PC-3 (cell line): ENCODE data around the gene TMX2. TPM values are rescaled to one million over a fixed set of nuclear protein-coding genes. Genes with fewer than 3 reads are reported as not detected.
"Not testable (repeated sequence)": the region's sequence is repeated elsewhere in the genome, so short reads cannot be mapped to it uniquely, and the experiment has no call there.

Experiments used
- ATAC-seq: fragments of 200-7000 bp; cut with Tn5 transposase; 2 replicates; pipeline ENCODE4 v1.9.1; 2020; ENCODE audit warnings: mild to moderate bottlenecking, moderate library complexity
- BruUV-seq: library from RNA; stranded (reverse); fragments of 400-500 nt; replicated peaks from 2 replicates; lab custom pipeline; 2021; lab: Mats Ljungman, UMichigan
- CTCF ChIA-PET: fragments of 300-600 bp; sonication (Branson Sonifier 250); formaldehyde crosslinking; loops from one replicate; lab custom pipeline; 2022; ENCODE audit warnings: antibody characterized with exemption; lab: Charles Lee
- POLR2A ChIA-PET: fragments of 300-600 bp; sonication (Branson Sonifier 250); formaldehyde crosslinking; loops from one replicate; lab custom pipeline; 2022; ENCODE audit warnings: antibody characterized with exemption; ENCODE audit not compliant: unreplicated experiment; lab: Charles Lee
- DNase-seq: peaks from one replicate; pipeline ENCODE4 v3.0.0-alpha.2; 2015
- H2AFZ ChIP-seq: fragments of 300-600 bp; sonication (generic); 2 replicates; pipeline ENCODE4 v1.6.0; 2016; ENCODE audit warnings: antibody characterized with exemption, low read length
- H3F3A ChIP-seq: fragments of 300-600 bp; sonication (generic); one replicate; pipeline ENCODE4 v1.6.0; 2017; ENCODE audit warnings: antibody characterized with exemption, low read length, control low read depth, mild to moderate bottlenecking; ENCODE audit not compliant: unreplicated experiment
- H3K27ac ChIP-seq: fragments of 300-600 bp; sonication (generic); 2 replicates; pipeline ENCODE4 v1.5.1; 2016; ENCODE audit warnings: mild to moderate bottlenecking, low read length
- H3K27me3 ChIP-seq: fragments of 300-600 bp; sonication (generic); 2 replicates; pipeline ENCODE4 v1.6.1; 2016; ENCODE audit warnings: low read length, mixed read lengths
- H3K36me3 ChIP-seq: fragments of 300-600 bp; sonication (generic); 2 replicates; pipeline ENCODE4 v1.6.1; 2016; ENCODE audit warnings: low read depth, mixed run types, low read length, mixed read lengths
- H3K4me1 ChIP-seq: fragments of 300-600 bp; sonication (generic); 2 replicates; pipeline ENCODE4 v1.5.1; 2016; ENCODE audit warnings: low read length; ENCODE audit not compliant: insufficient read depth
- H3K4me2 ChIP-seq: fragments of 300-600 bp; sonication (generic); 2 replicates; pipeline ENCODE4 v1.6.0; 2016; ENCODE audit warnings: low read length
- H3K4me3 ChIP-seq: fragments of 300-600 bp; sonication (generic); 2 replicates; pipeline ENCODE4 v1.5.1; 2016; ENCODE audit warnings: mild to moderate bottlenecking, low read length, mixed read lengths
- H3K79me2 ChIP-seq: fragments of 300-600 bp; sonication (generic); 2 replicates; pipeline ENCODE4 v1.6.1; 2017; ENCODE audit warnings: low read length, mixed read lengths
- H3K9ac ChIP-seq: fragments of 300-600 bp; sonication (generic); 2 replicates; pipeline ENCODE4 v1.6.0; 2016; ENCODE audit warnings: mild to moderate bottlenecking, low read length
- H3K9me2 ChIP-seq: fragments of 300-600 bp; sonication (generic); replicated peaks from 2 replicates; pipeline ENCODE4 v1.6.1; 2016; ENCODE audit warnings: mixed run types, low read length, mixed read lengths
- H3K9me3 ChIP-seq: fragments of 300-600 bp; sonication (generic); 2 replicates; pipeline ENCODE4 v1.6.1; 2016; ENCODE audit warnings: low read length, mixed read lengths
- H4K20me1 ChIP-seq: fragments of 300-600 bp; sonication (generic); 2 replicates; pipeline ENCODE4 v1.6.1; 2016; ENCODE audit warnings: low read length, mixed read lengths
- CTCF ChIP-seq: fragments of 300-600 bp; sonication (generic); conservative IDR thresholded peaks from 2 replicates; pipeline ENCODE4 v1.5.1; 2017; ENCODE audit warnings: antibody characterized with exemption, low read depth, mild to moderate bottlenecking, low read length
- EZH2 ChIP-seq: fragments of 300-600 bp; sonication (generic); IDR thresholded peaks from one replicate; pipeline ENCODE4 v1.6.1; 2017; ENCODE audit warnings: antibody characterized with exemption, mild to moderate bottlenecking, low read length; ENCODE audit not compliant: unreplicated experiment
- EZH2phosphoT487 ChIP-seq: fragments of 300-600 bp; sonication (generic); IDR thresholded peaks from 2 replicates; pipeline ENCODE4 v1.6.1; 2018; ENCODE audit warnings: mild to moderate bottlenecking, antibody characterized with exemption, low read length, borderline replicate concordance
- intact Hi-C: fragments of 100-400 bp; cut with micrococcal nuclease; formaldehyde crosslinking; loops from 2 replicates; pipeline ENCODE4 v1.9.0; 2023
- total RNA-seq: library from RNA; depleted of rRNA; stranded (reverse); fragments of >200 nt; gene quantifications from 2 replicates; pipeline ENCODE4 v1.2.3, GENCODE V29; 2014

The TMX2 gene
- total RNA-seq, 1 experiment from 2014 or later, result 241 TPM

- H3K4me3 ChIP-seq, result peak within 1 kb of the TSS; percentile 99
- DNase-seq (peak; percentile 98), ATAC-seq (peak; percentile 72)
- no peaks in the 10 kb centered on the region for H3K27me3 ChIP-seq
- H2AFZ ChIP-seq, result peak within 1 kb of the TSS; percentile 77
- H3K79me2 ChIP-seq, result peaks cover 68% of the 10 kb centered on the region
- H3K4me2 ChIP-seq, result peak within 1 kb of the TSS; percentile 98
- BruUV-seq, result TSS peak; percentile 63
- H3K27ac ChIP-seq, result peak within 1 kb of the TSS; percentile 75
- TF ChIP-seq EZH2 (no peak), EZH2phosphoT487 (no peak), CTCF (no peak)
- ChIA-PET POLR2A (interaction anchor here (0.7 to 1.0 kb wide), 5 partner anchors 13 to 683 kb away, joined by 3 to 38 read pairs (median 4); partner anchors contain the start of gene CTNND1), CTCF (interaction anchor here (0.5 to 1.0 kb wide), 3 partner anchors 41 to 89 kb away, joined by 4 to 5 read pairs (median 5); no protein-coding TSS in a partner anchor)
- no peaks in the 10 kb centered on the region for H3F3A ChIP-seq
- intact Hi-C loops, result loop anchor here (1.0 kb wide), 7 partner anchors 30 to 867 kb away; partner anchors contain the start of genes CLP1, SELENOH and TIMM10
- peak within 1 kb of the TSS; percentile 96 for H3K9ac ChIP-seq
- H3K36me3 ChIP-seq, result peaks cover 4% of the 10 kb centered on the region; the same call in 1 of the 2 replicates
- H3K9me3 ChIP-seq, result no peaks in the 10 kb centered on the region
- H3K9me2 ChIP-seq, result no peaks in the 10 kb centered on the region
- H3K4me1 ChIP-seq, result peaks cover 24% of the 10 kb centered on the region
- H4K20me1 ChIP-seq, result peaks cover 13% of the 10 kb centered on the region
Measured at GRCh38 chr11:57711414-57712255, 758 bp upstream of the TMX2 start, which contains the start of gene MED19. Gene MED19, minus strand, starts transcription at chr11:57712215. Its CDS starts 36 bp downstream, at chr11:57712179.

- H3K27me3 ChIP-seq, result no peaks in the 10 kb centered on the region
- H3K27ac ChIP-seq, result no peak overlapping the region
- no peak overlapping the region for H2AFZ ChIP-seq
- TF ChIP-seq EZH2phosphoT487, result no peak
- TF ChIP-seq CTCF, result no peak
- TF ChIP-seq EZH2, result no peak
- peak overlapping the region; percentile 99 for H3K4me3 ChIP-seq
- H3K4me1 ChIP-seq, result peaks cover 24% of the 10 kb centered on the region
- H3K9me3 ChIP-seq, result no peaks in the 10 kb centered on the region
- no peak for DNase-seq
- BruUV-seq, result no TSS peak
- peak overlapping the region; percentile 98 for H3K4me2 ChIP-seq
- no peaks in the 10 kb centered on the region for H3K9me2 ChIP-seq
- H3F3A ChIP-seq, result no peaks in the 10 kb centered on the region
- no peak for ATAC-seq
- peaks cover 63% of the 10 kb centered on the region for H3K79me2 ChIP-seq
- peaks cover 20% of the 10 kb centered on the region for H4K20me1 ChIP-seq
- ChIA-PET POLR2A (no interaction called here), CTCF (no interaction called here)
- H3K36me3 ChIP-seq, result peaks cover 7% of the 10 kb centered on the region; the same call in 1 of the 2 replicates
- peak overlapping the region; percentile 96; the same call in 1 of the 2 replicates for H3K9ac ChIP-seq
- intact Hi-C loops, result no loop called here
Measured at GRCh38 chr11:57713835-57714234, 1.4 kb downstream of the TMX2 start.

GRCh38 chr11:57716726-57717125 is 4.3 kb downstream of the TMX2 start:
- H3K9ac ChIP-seq, intact Hi-C loops, H3K9me2 ChIP-seq, H3F3A ChIP-seq, BruUV-seq, H3K9me3 ChIP-seq, POLR2A ChIA-PET, H3K27me3 ChIP-seq, CTCF ChIA-PET, H2AFZ ChIP-seq, DNase-seq, H3K27ac ChIP-seq, H3K4me3 ChIP-seq, ATAC-seq, H3K4me2 ChIP-seq: not testable (repeated sequence)
- H3K79me2 ChIP-seq, result peaks cover 70% of the 10 kb centered on the region
- peaks cover 16% of the 10 kb centered on the region for H3K36me3 ChIP-seq
- H4K20me1 ChIP-seq, result peaks cover 38% of the 10 kb centered on the region
- peaks cover 15% of the 10 kb centered on the region for H3K4me1 ChIP-seq
